ENCODE results near the gene BRD1. TPM values are rescaled to one million over a fixed set of nuclear protein-coding genes. Genes with fewer than 3 reads are reported as not detected.

The BRD1 gene
- total RNA-seq, 1 donor from 2014 or later = 32.4 TPM

DNA sequence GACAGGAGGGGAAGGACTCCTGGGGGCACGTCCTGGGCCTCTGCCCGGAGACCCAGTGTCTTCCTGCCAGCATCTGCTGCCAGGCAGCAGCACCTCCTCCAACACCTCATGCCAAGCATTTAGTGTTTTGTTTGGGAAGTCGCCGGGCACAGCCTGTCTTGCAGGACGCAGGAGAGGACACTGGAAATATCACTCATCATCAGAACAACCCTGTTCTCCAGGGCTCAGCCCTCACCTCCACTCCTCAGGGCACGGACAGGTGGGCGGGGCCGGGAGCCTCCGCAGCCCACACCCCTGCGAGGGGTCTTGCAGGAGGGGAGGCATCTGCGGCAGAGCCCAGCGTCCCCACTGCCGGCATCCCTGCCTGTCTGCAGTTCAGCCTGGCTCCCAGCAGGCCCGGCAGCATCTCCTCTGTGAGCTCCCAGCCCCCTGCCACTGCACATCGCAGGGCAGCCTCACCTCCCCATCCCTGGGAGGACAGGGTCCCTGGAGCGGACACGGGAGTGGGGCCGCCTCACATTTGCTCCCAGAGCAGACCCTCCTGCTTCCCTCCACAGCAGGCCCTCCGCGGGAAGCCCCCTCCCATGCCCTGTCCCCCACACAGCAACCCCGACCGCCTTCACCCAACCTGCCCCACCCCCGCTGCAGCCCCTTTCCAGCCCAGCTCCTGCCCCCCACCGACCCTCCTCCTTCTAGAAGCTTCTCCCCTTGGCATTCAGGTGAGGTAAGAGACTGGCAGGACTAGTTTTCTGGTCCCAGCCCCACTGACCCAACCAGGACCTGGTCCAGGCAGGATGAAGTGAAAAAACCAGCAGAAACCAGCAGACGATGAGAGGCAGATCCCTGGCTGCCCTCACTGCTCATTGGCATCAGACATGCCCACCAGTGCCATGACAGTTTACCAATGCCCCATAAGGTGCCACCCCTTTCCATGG lies 72.7 kb downstream of the BRD1 start:
- no peaks in the 10 kb centered on the region for H3K79me2 ChIP-seq (ENCODE audit: insufficient read depth, low read length)
- no peak for FAIRE-seq
- DNase-seq (ENCODE audit: low read depth) = no peak

DNA sequence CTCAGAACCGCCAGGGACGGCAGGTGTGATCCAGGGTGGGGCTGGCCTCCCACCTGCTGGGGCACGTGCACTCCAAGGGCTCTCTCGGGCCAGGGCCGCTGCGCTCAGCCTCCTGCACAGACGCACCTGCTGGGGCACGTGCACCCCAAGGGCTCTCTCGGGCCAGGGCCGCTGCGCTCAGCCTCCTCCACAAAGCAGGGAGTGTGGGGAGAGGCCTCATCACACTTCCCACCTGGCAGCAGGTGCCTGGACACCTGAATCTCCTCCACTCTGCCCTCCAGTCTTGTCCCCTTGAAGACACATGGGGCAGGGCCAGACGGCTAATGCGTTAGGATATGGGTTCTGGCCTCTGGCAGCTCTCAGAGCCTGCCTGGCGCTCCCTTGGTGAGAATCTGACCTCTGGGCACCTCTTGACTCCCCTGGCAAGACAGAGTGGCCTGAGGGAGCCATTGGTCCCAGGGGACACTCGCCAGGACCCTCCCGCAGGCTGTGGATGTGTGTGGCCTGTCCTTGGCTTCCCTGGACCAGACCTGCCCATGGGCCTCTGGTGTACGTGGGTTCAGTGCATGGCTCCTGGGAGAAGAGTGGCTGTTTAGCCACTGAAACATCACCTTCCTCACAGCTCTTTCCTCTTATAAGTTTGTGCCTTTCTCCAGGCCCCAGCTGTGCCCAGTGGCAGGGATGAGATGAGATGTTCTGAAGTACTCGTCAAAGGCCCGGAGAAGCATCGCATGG lies 73.5 kb downstream of the BRD1 start:
- H3K27me3 Mint-ChIP-seq (ENCODE audit: low read depth, unreplicated experiment) = peaks cover 13% of the 10 kb centered on the region
- no peak for DNase-seq (ENCODE audit: low read depth)

More for the DNA sequence above, 72.7 kb downstream of the BRD1 start:
- TF ChIP-seq, protein P1, sequence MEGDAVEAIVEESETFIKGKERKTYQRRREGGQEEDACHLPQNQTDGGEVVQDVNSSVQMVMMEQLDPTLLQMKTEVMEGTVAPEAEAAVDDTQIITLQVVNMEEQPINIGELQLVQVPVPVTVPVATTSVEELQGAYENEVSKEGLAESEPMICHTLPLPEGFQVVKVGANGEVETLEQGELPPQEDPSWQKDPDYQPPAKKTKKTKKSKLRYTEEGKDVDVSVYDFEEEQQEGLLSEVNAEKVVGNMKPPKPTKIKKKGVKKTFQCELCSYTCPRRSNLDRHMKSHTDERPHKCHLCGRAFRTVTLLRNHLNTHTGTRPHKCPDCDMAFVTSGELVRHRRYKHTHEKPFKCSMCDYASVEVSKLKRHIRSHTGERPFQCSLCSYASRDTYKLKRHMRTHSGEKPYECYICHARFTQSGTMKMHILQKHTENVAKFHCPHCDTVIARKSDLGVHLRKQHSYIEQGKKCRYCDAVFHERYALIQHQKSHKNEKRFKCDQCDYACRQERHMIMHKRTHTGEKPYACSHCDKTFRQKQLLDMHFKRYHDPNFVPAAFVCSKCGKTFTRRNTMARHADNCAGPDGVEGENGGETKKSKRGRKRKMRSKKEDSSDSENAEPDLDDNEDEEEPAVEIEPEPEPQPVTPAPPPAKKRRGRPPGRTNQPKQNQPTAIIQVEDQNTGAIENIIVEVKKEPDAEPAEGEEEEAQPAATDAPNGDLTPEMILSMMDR (IDR thresholded peaks at IDR 0.05; ENCODE audit: insufficient read depth, low read depth, low read length) = no peak
- TF ChIP-seq EZH2 (IDR thresholded peaks at IDR 0.05; ENCODE audit: insufficient read depth, low read length) = no peak
- no peak overlapping the region for H3K4me2 ChIP-seq (ENCODE audit: low read length)
- peaks cover 1% of the 10 kb centered on the region for H3K4me1 Mint-ChIP-seq (ENCODE audit: low read depth, unreplicated experiment)
- H3K9ac ChIP-seq (ENCODE audit: low read length) = no peak overlapping the region
- peaks cover 5% of the 10 kb centered on the region for H3K9me3 Mint-ChIP-seq (ENCODE audit: unreplicated experiment)
- no peaks in the 10 kb centered on the region for H3K9me3 ChIP-seq (ENCODE audit: insufficient read depth, low read depth, low read length)
- H3K27ac ChIP-seq (ENCODE audit: low read depth, low read length) = no peak overlapping the region
- no peak overlapping the region for H3K4me3 ChIP-seq (ENCODE audit: insufficient read depth, low read depth, low read length)
- no peaks in the 10 kb centered on the region for H4K20me1 ChIP-seq (ENCODE audit: insufficient read depth, low read length)
- H3K36me3 Mint-ChIP-seq (ENCODE audit: low read depth, unreplicated experiment) = no peaks in the 10 kb centered on the region
- H3K36me3 ChIP-seq (ENCODE audit: insufficient read depth, low read length) = no peaks in the 10 kb centered on the region
- H3K4me1 ChIP-seq (ENCODE audit: insufficient read depth, low read length) = no peaks in the 10 kb centered on the region
- H3K27ac Mint-ChIP-seq (ENCODE audit: unreplicated experiment) = no peak overlapping the region
- H3K27me3 Mint-ChIP-seq (ENCODE audit: low read depth, unreplicated experiment) = peaks cover 13% of the 10 kb centered on the region
- H2AFZ ChIP-seq (ENCODE audit: low read depth, low read length) = no peak overlapping the region
- no peak overlapping the region for H3K4me3 Mint-ChIP-seq (ENCODE audit: unreplicated experiment)
- H3K27me3 ChIP-seq (ENCODE audit: insufficient read depth, low read length) = peaks cover 3% of the 10 kb centered on the region

More for the DNA sequence above, 73.5 kb downstream of the BRD1 start:
- no peak for TF ChIP-seq EZH2 (IDR thresholded peaks at IDR 0.05; ENCODE audit: insufficient read depth, low read length)
- TF ChIP-seq, protein P1 (IDR thresholded peaks at IDR 0.05; ENCODE audit: insufficient read depth, low read depth, low read length) = no peak
- Histone ChIP-seq H3K9me3 (ENCODE audit: insufficient read depth, low read depth, low read length) (no peaks in the 10 kb centered on the region), H2AFZ (ENCODE audit: low read depth, low read length) (no peak overlapping the region), H3K79me2 (ENCODE audit: insufficient read depth, low read length) (no peaks in the 10 kb centered on the region), H3K4me3 (ENCODE audit: insufficient read depth, low read depth, low read length) (no peak overlapping the region), H3K4me2 (ENCODE audit: low read length) (no peak overlapping the region), H3K27me3 (ENCODE audit: insufficient read depth, low read length) (peaks cover 3% of the 10 kb centered on the region), H3K4me1 (ENCODE audit: insufficient read depth, low read length) (no peaks in the 10 kb centered on the region), H3K9ac (ENCODE audit: low read length) (no peak overlapping the region), H3K36me3 (ENCODE audit: insufficient read depth, low read length) (no peaks in the 10 kb centered on the region), H4K20me1 (ENCODE audit: insufficient read depth, low read length) (no peaks in the 10 kb centered on the region), H3K27ac (ENCODE audit: low read depth, low read length) (no peak overlapping the region)
- H3K27ac Mint-ChIP-seq (ENCODE audit: unreplicated experiment) = no peak overlapping the region
- no peak overlapping the region for H3K4me3 Mint-ChIP-seq (ENCODE audit: unreplicated experiment)
- H3K4me1 Mint-ChIP-seq (ENCODE audit: low read depth, unreplicated experiment) = no peaks in the 10 kb centered on the region
- no peak for FAIRE-seq
- no peaks in the 10 kb centered on the region for H3K36me3 Mint-ChIP-seq (ENCODE audit: low read depth, unreplicated experiment)
- peaks cover 5% of the 10 kb centered on the region for H3K9me3 Mint-ChIP-seq (ENCODE audit: unreplicated experiment)

All from astrocyte (in vitro differentiated cells and primary cell).